NCI-H748 treated with DMSO at 0.1 percent for 48 hours (cell line): ENCODE measurements around the gene GABBR2.

Source experiments
- DNase-seq: peaks from one replicate; lab custom pipeline; 2025; lab: John Stamatoyannopoulos, UW

Gene GABBR2

DNA sequence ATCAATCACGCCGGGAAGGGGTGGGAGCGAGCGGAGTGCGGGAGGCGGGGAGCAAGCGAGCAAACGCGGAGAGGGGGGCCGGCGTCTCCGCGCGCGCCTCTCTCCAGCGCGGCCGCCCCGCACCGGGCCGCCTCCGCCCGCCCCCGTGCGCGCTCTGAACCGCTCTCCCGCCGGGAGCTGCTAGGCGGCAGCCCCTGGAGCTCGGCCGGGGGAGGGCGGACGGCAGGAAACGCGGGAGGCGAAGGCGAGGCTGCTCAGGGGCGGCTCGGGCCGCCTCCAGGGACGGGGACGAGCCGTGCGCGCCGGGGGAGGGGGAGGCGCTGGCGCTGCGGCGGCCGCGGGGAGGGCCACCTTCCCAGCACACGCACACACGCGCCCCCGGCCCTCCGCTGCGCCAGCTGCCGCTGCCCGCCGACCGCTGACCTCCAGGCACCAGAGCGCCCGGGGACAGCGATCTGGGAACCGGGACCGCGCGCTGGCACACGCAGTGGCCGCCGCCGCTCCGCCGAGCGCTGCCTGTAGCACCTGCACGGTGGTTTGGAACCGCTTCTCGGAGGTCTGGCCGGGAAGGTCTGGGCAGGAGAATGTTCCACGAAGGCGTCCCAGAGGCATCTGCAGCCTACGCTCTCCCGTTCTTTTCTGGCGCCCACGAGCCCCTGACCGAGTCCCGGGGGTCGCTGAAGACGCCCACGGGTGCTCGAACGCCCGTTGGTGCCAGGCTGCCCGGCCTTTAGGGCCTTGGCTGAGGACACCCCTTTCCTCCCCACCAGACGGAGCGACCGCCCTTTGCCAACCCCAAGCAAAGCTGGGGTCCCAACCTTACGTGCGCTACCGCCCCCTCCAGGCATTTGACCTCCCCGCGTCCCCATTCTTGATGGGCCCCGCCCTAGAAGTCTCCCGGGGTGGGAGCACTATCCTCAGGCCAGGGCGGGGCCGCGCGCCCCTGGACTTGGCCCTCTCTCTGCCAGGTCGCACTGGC lies at the start of gene GABBR2:
GABBR2 (minus strand) TSS at position 3 of the 979 bp plus-strand sequence. CDS start 198 bp downstream, outside the sequence.
- DNase-seq: no peak

DNA sequence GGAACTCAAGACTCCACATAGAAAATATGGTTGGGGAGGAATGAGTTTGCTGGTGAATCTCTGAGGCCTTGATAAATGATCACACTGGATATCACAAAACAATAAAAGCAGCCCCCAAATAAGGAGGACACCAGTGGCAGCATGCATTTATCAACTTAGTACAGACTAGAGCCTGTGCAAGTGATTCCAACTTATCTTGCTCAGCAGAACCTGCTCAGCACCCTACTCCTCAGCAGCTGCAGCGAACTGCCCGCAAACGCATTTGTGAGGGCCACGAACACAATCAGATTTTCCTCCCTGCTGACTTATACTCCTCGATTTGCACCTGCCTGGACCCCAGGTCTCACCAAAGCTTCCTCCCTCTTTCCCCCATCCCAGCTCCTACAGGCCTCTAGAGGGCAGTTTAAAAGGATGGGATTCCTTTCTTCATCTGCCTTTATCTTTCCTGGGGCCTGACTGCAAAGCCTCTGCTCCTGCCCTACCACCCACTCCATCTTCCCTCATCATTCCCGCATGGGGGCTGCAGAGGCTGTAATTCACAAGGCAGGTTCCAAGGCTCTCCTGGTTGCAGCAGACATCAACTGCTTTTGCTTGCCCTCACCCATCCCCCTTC lies 46.4 kb upstream of the GABBR2 start:
- no peak for DNase-seq

DNA sequence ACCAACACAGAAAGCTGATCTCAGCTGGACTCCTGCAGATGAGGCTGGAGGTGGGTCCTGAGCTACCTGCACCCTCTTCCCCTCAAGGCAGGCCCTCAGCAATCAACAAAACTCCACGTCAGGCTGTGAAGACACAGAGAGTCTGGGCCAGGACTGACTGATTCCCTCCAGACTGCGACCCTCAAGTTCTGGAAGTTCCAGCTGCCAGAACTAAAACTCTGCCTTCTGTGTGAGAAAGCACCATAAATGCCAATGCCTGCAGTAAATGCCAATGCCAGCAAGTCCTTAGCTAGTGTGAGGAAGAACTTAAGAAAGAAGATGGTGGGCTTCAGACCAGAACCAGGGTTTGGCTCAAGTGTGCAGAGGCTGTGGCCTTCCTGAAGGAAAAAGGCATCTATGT lies 42.5 kb upstream of the GABBR2 start:
- no peak for DNase-seq

GRCh38 chr9:98750364-98751060 lies 41.8 kb upstream of the GABBR2 start:
- no peak for DNase-seq

DNA sequence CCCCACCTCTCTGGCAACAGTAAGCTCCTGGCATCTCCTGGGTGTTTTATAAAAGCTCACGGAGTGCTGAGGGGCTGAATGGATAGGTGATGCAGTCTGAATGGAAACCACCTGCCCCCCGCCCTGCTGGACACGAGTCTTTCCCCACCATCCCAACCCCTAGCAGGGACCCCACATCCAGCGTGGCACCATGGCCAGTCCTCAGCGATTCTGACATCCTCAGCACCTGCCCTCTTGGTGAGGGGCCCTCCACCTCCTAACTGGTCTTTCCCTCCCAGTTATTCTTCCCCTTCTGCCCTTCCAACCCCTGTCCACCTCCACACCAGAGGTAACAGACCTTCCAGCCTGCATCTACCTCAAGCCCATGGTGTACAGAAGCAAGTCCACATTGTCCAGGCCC lies 38.7 kb upstream of the GABBR2 start:
- no peak for DNase-seq

DNA sequence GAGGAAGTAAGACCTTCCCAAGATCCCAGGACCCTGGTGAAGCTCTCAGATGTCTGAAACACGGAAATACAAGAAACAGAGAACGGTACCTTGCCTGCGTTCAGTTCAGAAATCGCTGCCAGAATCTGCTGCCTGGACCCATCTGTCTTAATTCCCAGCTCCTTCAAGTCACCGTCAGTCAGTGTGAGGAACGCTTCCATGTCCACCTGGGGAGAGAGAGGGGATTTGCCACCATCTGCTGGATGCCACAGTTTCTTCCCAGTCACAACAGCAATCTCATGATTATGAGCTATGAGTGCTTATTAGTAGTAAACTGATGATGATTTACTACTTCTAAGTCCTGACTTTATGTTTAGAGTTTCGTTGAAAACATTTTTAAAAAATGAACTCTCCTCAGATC lies 36.7 kb upstream of the GABBR2 start:
- DNase-seq: no peak

- DNase-seq: no peak
Observed at GRCh38 chr9:98743818-98744611, 35.3 kb upstream of the GABBR2 start.

- DNase-seq: no peak
Observed at GRCh38 chr9:98743329-98743728, 34.6 kb upstream of the GABBR2 start.

DNA sequence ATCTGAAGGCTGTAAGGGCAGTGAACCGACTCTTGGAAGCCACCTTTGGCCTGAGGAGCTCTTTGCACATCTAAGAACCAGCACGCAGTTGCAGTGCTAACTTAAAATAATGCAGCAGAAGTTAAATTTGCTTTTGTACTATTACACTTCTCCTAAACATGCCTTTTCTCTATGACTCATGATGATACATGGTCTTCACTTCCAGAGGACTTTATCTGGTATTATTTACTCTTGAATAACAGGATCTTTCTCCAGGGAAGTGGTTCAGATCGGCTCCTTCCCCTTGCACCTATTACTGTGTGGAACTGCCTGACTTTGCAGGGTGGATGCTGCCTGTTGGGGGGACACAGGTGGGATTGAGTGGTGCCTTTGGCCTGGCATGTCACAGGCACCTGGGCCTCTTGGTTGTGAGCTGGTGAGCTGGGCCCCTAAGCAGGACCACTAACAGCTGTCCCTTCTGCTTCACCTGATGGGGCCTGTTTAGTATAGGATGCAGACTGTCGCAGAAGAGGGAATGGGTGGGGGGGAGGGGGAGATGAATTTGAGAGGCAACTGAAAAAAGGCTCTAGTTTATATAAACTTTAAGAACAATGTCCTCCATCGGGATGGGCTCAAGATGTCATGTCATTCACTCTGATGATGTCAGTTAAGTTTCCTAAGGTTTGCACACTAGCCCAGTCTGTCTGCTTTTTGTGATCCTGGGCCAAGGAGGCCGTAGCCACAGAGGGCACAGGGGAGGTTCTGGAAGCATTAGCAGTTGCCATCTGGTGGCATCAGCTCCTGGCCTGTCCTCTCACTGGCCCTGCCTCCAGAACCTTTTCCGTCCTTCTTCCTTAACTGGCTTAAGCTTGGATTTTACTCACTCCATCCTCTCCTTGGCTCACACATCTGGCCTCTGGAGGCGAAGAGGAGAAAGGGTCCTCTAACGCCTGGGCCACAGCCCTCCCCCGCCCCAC lies 33.9 kb upstream of the GABBR2 start:
- DNase-seq: no peak

GRCh38 chr9:98740226-98740881 lies 31.6 kb upstream of the GABBR2 start:
- no peak for DNase-seq

DNA sequence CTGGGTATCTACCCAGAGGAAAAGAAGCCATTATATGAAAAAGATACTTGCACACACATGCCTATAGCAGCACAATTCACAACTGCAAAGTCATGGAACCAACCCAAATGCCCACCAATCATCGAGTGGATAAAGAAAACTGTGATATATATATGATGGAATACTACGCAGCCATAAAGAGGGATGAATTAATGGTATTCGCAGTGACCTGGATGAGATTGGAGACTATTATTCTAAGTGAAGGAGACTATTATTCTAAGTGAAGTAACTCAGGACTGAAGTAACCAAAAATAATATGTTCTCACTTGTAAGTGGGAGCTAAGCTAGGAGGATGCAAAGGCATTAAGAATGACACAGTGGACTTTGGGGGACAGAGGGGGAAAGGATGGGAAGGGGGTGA lies 30.0 kb upstream of the GABBR2 start:
- no peak for DNase-seq

GRCh38 chr9:98736226-98736625 lies 27.5 kb upstream of the GABBR2 start:
- no peak for DNase-seq

- no peak for DNase-seq
Observed at GRCh38 chr9:98732801-98733200, 24.1 kb upstream of the GABBR2 start.

DNA sequence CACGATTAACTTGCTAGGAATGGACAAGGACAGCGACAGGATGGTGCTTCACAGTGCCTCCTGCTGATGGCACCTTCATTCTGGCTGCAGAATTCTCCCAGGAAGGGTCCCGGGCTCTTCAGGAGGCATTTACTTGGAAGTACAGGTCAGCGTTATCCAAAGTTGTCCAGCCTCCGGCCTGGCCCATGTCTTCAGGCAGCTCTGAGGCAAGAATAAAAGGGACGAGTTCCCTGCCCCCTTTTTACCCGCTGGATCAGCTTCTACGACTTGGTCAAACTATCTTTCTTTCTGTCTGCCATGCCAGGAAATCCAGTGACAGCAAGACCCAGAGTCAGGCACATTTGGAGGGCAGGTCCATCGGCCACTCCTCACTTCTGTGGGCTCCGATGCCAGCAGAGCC lies 23.4 kb upstream of the GABBR2 start:
- DNase-seq: no peak

DNA sequence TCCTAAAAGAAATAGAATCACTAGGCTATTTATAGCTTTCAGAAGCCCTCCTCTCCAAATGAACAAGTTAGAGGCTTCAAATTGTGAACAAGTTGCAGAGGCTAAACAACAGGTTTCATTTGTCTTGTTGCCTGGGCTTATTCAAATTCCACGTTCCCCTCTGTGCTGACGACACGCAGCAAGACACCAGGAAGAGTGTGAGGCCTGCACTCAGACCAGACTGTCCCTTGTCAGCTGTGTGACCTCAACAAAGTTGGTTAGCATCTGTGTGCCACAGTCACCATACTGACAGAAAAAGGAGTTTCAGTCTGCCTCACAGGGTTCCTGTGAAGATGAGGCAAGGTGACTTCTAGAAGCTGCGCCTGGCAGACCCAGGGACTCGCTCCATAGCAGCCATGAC lies 22.1 kb upstream of the GABBR2 start:
- DNase-seq: no peak

- DNase-seq: no peak
Observed at GRCh38 chr9:98728500-98728899, 19.8 kb upstream of the GABBR2 start.

DNA sequence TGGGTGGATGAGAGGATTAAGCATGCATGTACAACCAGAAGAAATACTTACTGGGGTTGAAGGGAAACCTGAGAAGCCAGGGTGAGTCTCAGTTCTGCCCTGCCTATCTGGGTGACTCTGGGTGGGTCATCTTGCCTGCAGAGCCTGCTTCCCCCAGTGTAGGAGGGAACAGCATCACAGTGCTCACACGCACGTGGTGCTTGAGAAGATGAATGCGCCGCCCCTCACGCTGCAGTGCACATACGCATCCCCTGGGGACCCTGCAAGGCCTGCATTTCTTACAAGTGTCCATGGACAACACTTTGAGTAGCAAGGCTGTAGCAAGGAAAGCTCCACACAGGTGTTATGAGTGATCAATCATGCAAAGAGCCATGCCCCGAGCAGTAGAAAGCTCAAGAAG lies 18.7 kb upstream of the GABBR2 start:
- no peak for DNase-seq

DNA sequence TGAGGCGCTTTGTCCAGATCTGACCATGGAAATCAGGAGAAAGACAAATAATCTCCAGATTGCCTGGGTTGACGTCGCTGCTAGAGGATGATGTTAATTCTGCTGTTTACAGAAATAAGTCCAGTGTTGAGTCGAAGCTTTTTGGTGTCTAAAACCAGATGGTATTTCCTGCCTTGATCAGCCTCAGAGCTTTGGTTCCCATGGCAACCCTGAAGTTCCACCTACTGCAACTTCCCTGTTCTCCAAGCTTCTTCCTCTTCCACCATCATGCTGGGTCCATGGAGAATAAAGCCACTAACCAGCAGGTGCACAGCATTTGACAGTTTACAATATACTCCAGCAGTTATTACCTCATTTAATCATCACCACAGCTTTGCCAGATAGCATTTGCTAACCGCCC lies 18.0 kb upstream of the GABBR2 start:
- DNase-seq: no peak

DNA sequence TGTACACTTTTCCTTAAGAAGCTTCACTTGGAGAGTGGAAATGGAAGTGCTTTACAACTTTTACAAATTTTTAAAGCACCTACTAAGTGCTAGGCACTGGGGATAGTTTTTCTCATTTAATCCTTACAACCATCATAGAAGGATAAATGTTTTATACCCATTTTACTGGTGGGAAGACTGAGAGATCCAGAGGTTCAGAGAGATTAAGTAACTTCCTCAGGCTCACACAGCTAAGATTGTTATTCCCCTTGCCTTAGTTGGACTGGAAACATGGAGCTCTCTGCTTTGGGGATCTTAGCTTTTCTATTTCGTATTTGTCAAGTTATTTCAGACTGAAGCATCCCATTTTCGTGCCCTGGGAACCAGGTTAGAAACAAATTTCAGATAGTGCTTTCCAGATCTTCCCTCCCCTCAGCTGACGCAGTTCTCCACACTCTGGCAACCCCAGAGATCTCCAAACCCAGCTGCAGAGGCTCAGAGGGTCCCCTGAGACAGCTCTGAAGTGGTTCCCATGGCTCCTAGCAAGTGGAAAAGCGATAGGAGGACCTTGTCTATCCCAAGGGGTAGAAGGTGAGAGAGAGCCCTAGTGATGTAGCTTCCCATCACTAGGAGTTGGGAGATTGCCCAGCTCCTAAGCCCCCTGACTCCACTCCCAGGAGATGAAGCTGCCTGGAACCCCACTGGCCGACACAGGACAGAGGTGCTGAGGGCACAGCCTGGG lies 16.2 kb upstream of the GABBR2 start:
- DNase-seq: no peak

GRCh38 chr9:98721643-98722042 lies 12.9 kb upstream of the GABBR2 start:
- no peak for DNase-seq
